GM19372 (cell line): ENCODE results near the gene EIPR1.

Experiments used
- ATAC-seq: cut with Tn5 transposase; IDR thresholded peaks from one replicate; pipeline ENCODE4 v1.9.1; 2021; ENCODE audit warnings: mild to moderate bottlenecking, low read depth, moderate library complexity; ENCODE audit not compliant: unreplicated experiment

The EIPR1 gene

DNA sequence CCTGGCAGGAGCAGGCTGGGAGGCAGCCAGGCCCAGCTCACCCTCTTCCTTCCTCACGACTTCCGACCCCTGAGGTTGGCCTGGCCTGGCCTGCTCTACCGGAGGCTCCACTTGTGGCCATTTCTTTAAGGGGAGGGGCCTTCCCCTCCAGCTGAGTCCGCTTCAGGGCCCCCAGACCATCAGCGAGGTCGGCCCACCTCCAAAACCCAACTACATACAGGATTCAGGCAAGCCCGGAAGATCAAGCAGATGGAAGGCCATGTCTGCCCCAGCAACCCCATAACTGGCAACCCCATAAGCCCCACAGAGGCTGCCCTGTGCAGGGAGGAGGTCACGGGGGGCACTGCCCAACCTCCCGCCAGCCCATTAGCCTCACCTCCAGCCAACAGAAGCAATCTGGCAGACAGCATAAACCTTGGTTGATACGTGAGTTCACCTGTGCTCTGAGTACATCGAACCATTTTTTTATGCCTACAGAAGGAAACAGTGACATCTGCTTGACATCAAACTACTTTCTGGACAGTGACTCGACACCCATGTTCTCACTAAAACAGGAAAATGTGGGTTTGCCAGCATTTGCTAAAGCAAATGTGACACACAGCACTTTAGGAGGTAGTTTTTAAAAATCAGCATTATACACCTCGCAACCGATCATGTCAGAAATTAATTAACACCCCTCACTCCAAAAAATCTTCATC lies 98.9 kb downstream of the EIPR1 start:
- ATAC-seq, result no peak

DNA sequence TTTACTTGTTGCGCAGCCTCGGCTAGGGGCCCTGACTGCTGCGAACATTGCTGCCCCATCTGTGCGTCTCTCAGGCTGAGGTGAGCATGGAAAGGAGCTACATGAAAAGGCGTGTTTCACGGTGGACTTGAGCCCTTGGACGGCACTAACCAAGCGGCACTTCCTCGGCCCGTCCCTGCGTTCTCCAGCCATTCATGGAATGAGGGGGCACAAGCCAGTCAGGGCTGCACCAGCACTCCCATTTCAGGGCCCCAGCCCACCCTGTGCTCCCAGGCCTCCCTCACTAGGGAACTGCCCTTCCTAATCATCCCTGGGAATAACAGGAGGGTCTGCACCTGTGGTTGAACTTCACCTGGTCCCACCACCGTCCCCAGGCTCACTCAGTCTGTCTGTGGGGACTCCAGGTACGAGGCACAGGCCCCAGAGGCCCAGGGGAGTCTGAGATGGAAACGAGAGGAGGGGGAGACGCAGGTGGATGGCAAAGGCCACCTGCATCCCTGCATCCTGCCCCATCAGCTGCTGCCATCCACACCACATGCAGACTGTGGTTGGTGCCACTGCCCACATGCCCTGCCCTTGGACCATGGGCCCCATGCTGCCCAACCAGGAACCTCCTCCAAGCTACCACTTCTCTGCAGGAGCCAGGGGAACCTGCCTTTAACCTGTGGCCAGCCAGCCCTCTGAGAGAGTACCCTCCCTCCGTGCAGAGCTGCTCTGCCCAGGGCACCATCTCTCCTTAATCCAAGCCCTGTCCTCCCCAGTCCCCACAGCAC lies 99.7 kb downstream of the EIPR1 start:
- no peak for ATAC-seq

- no peak for ATAC-seq
Measured at GRCh38 chr2:3277050-3277747, 100.4 kb downstream of the EIPR1 start.

DNA sequence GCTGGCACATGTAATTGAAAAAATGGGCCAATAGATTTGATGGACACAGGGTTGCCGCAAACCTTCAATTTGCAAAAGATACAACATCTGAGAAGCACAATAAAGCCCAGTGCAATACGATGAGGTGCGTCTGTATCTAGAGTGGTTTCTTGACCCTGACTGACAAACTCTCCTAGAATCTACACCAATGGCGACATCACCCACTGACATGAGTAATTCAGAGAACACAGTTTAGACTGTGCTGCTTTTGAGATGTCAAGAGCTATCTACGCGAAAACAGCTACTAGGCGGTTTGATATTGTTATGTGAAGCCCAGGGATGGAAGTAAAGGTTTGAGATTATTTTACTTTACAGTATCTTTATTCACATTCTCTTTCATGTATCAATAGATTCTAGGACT lies 104.9 kb downstream of the EIPR1 start:
- ATAC-seq, result no peak

- no peak for ATAC-seq
Measured at GRCh38 chr2:3270095-3270478, 107.5 kb downstream of the EIPR1 start.

GRCh38 chr2:3269425-3270094 lies 108.1 kb downstream of the EIPR1 start:
- no peak for ATAC-seq

- ATAC-seq, result no peak
Measured at GRCh38 chr2:3268705-3269029, 109.0 kb downstream of the EIPR1 start.

GRCh38 chr2:3267869-3268704 lies 109.5 kb downstream of the EIPR1 start:
- no peak for ATAC-seq

DNA sequence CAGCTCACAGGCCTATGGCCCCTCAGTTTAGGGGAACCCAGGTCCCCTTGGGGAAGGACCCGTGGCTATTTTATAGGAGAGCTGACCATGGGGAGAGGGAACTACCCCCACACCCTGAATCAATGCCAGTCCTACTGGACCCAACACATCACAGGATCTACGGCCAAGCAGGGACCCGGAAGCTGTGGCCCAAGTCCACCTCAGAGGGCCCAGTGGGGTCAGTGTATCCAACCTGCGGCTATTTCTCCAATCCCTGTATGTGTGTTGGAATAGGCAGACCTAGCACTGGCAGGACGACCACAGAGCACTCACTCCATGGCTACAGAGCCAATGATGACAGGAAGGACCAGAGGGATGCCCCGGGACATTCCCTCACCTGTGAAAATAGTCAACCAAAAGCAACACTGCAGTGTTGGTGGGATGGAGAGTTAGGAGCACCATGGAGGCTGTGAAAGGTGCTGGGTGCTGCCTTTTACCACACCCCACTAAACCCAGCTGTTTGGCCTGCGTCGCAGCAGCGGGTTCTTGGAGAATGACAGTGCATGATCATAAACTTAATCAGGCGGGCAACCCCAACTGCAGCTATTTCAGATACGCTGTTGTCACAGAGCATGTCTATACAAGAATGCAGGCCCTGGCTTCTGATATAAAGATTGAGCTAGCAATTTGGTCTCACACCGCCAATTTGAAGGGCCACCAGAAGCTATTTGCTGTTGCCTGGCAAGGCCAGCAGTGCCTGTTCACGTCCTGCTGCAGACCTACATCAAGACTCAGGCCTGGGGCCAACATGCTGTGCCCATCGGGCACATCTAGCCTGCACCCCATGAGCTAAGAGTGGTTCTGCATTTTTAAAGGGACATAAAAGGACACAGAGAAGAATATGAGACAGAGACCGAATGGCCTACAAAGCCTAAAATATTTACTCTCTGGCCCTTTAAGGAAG lies 110.4 kb downstream of the EIPR1 start:
- no peak for ATAC-seq

- no peak for ATAC-seq
Measured at GRCh38 chr2:3265981-3266924, 111.4 kb downstream of the EIPR1 start.

DNA sequence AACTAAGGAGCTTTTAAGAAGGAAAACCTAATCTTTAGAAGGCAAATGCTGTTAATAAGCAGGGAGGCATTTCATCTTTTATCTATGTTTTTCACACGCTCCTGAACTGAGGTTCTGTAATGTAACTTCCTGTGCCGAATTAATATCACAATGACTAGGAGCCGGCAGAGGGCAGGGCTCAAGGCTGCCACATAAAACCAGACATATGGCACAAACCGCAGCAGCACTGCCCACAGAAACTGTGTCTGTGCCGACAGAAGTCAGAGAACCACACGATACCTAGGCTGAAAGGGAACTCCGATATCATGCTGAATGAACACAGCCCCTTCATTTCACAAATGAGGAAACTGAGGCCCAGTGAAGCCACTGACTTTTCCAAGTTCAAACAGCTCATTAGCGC lies 112.1 kb downstream of the EIPR1 start:
- no peak for ATAC-seq

- no peak for ATAC-seq
Measured at GRCh38 chr2:3264010-3264744, 113.4 kb downstream of the EIPR1 start.

DNA sequence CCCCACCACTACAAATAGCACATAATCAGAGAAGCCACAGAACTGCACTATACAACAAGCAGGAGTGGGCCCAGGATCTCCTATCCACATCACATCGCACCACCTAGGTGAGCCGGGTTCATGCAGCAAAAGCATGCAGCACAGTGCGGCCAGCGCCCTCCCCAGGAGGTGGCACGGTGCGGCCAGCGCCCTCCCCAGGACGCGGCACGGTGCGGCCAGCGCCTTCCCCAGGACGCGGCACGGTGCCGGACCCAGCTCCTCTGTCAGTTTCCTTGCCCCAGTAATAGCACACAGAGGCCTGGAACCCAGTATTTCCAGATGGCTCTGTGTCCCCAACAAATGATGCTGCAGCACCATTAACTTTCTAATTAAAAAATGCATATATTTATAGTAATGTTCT lies 114.1 kb downstream of the EIPR1 start:
- ATAC-seq, result no peak

DNA sequence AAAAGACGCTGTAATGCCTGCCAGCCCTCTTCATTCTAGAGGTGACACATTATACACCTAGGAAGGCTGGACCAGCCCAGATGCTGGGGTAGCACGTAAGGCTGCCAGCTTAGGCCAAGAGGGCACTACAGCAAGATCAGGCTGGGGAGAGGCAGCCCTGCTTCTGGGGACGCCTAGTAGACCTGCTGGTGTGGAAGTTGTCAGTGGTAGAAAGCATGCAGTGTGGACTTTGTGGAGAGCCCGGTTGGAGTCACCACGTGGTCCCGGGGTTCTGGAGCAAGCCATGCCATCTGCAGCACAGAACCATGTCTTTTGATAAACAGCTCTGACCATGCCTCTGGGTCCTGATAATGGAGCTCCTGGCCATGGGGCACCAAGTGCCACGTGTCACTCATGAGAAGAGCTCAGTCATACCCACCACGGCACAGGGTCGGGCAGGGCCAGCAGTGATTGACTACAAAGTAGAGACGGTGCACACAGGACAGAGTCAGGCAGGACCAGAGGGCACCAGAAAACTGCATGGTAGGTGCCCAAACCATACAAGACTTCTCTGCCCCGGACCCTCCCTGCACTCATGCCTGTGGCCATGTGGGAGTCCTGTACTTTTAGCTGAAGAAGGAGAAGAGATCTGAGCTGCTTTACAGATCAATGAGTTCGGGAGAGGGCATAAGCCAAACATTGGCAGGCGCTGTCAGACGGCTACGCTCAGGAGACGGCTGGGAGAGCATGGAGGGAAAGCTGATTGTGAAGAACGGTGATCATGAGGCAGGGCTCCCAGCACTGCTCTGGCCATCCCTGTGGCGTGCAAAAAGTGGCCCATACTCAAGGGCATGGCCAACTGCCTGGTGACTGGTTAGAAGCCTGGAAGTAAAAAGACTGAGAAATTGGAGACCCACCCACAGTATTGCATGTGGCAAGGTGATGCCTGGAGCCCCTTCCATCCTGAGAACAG lies 114.9 kb downstream of the EIPR1 start:
- no peak for ATAC-seq

GRCh38 chr2:3261511-3261910 lies 116.1 kb downstream of the EIPR1 start:
- no peak for ATAC-seq

DNA sequence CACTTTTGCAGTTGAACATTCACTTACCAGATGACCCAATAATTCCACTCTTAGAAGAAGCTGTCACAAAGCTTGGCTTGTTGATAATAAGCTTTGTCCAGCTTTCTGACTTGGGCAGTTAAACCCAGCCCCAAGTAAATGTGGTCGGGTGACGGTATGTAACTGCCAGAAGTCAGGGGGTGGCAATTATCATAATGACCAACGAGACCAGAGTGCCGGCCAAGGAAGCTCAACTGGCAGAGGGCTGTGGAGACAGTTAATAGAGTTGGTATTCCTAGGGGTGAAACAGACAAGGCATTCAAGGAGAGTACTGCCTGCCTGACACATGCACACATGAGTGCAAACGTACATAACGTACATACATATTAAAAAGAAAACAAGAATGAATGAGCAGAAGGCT lies 116.7 kb downstream of the EIPR1 start:
- no peak for ATAC-seq
